ENCODE data around the gene RMND1. TPM values are rescaled to one million over a fixed set of nuclear protein-coding genes. Genes with fewer than 3 reads are reported as not detected.

Gene RMND1
- total and polyA plus RNA-seq, 12 donors, result 19.1 to 62.4 (median 26.1) TPM

DNA sequence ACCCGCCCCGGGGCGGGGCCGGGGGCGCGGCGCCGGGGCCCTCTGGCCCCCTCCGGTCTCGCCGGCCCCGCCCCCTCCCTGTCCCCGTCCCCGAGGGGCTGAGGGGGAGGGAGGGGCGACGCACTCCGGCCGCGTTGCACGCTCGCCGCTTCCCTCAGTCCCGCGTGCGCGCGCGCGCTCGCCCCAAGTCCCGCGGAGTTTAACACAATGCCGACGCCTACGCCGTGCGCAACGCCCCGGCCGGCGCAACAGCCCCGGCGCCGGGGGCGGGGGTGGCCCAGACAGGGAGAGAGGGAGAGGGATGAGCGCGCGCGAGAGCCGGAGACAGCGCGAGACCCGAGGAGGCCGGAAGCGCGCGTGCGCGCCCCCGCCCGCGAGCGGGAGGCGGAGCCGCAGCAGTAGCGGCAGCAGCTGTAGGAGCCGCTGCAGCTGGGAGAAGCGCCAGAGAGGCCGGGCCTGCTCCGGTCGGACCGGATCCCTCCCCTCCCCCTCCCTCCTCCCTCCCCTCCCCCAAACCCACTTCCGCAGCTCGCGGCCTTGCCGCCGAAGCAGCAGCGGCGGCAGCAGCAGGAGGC is 61.6 kb downstream of the RMND1 start:
- intact Hi-C loops (cut with DNase I), result no loop called here
- H3K9me3 ChIP-seq (replicated peaks in 1 of 3), result no peaks in the 10 kb centered on the region
- peak overlapping the region; percentile 95 to 100 (median 98) for H3K27ac ChIP-seq
- no peak for TF ChIP-seq CTCF (IDR thresholded peaks at IDR 0.05)
- peak; percentile 75 to 86 for TF ChIP-seq POLR2A (IDR thresholded peaks at IDR 0.05)
- peaks cover 30 to 50% of the 10 kb centered on the region in 2 donors for H3K4me1 ChIP-seq (replicated peaks in 1 of 2)
- peak; percentile 97 to 99 (median 98) for DNase-seq
- H3K4me3 ChIP-seq, result peak overlapping the region in 2 of 4 donors; percentile 76 to 91
- WGBS, 4 donors, result 0 to 1% methylated on average over 73 to 76 of the region's 79 CpGs; no CpG with 5 or more reads in 2 of the 4 donors
- no peaks in the 10 kb centered on the region for H3K36me3 ChIP-seq (replicated peaks in 1 of 2)
- H3K27me3 ChIP-seq, result no peaks in the 10 kb centered on the region

DNA sequence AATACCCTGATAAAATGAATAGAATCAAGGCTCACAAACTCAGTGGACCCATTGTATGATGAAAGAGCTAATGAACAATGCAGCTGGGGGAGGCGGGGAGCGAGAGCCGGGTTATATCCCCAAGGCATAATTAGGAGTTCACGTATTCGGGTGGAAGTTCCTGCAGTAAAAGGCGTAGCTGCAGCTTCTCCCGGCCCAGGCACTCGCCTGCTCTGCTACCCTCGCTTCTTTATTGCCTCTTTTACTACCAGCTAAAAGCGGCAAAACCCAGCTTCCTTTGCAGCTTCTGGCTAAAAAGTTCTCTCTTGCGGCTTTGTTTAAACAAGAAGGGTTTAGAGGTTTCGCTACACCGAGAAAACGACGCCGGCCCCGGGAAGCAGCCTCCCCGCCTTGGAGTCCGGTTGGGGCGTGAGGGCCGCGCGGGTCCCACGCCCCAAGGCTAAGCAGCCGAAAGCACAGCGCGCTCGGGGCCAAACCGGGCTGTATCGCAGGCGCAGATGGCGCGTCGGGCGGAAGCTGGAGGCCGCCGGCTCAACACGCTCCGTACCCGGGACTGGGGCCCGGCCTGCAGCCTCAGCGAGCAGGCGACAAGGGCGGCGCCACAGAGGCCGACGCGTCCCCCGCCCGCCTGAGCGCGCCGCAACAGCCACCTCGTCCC is 62.2 kb downstream of the RMND1 start:
- intact Hi-C loops (cut with DNase I), result no loop called here
- Histone ChIP-seq H3K27ac (peak overlapping the region; percentile 94 to 100 (median 97)), H3K4me3 (peak overlapping the region in 3 of 4 donors; percentile 60 to 91 (median 76)), H3K9me3 (replicated peaks in 1 of 3) (no peaks in the 10 kb centered on the region), H3K4me1 (replicated peaks in 1 of 2) (peaks cover 25 to 50% of the 10 kb centered on the region in 2 donors), H3K36me3 (replicated peaks in 1 of 2) (no peaks in the 10 kb centered on the region), H3K27me3 (no peaks in the 10 kb centered on the region)
- peak; percentile 48 to 87 (median 71) for DNase-seq
- 0% methylated on average over 8 to 54 of the region's 54 CpGs for WGBS, 4 donors
- TF ChIP-seq CTCF (IDR thresholded peaks at IDR 0.05) (no peak), POLR2A (IDR thresholded peaks at IDR 0.05) (peak; percentile 70 to 73)

- H3K27ac ChIP-seq, result peak overlapping the region; percentile 94 to 100 (median 97)
- peak overlapping the region in 3 of 4 donors; percentile 60 to 91 (median 76) for H3K4me3 ChIP-seq
- intact Hi-C loops (cut with DNase I), result no loop called here
- WGBS, 4 donors, result 26 to 29% (median 27%) methylated on average over 12 of the region's 12 CpGs
- peak in 1 of 7 donors; percentile 25 for DNase-seq
- no peak for TF ChIP-seq POLR2A (IDR thresholded peaks at IDR 0.05)
- no peak for TF ChIP-seq CTCF (IDR thresholded peaks at IDR 0.05)
- H3K36me3 ChIP-seq (replicated peaks in 1 of 2), result no peaks in the 10 kb centered on the region
- H3K27me3 ChIP-seq, result no peaks in the 10 kb centered on the region
- no peaks in the 10 kb centered on the region for H3K9me3 ChIP-seq (replicated peaks in 1 of 3)
- peaks cover 23 to 45% of the 10 kb centered on the region in 2 donors for H3K4me1 ChIP-seq (replicated peaks in 1 of 2)
Observed at GRCh38 chr6:151388997-151389617, 62.8 kb downstream of the RMND1 start.

DNA sequence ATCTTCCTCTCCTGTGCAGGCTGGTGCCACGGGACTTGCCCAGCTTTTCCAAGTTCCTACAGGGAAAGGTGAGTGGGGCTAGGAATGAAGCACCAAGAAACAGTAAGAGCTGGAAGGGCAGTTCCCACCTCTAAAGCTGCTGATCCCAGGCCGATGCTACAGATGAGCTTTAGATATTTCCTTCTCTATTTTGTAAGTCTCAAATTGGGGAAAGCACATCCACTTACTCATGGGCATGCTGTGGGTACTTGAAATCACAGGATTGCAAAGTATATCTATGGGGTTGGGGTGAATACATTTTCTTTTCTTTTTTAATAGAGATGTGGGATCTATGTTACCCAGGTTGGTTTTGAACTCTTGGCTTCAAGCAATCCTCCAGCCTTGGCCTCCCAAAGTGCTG is 63.7 kb downstream of the RMND1 start:
- intact Hi-C loops (cut with DNase I), result no loop called here
- Histone ChIP-seq H3K36me3 (replicated peaks in 1 of 2) (no peaks in the 10 kb centered on the region), H3K4me3 (no peak overlapping the region), H3K9me3 (replicated peaks in 1 of 3) (no peaks in the 10 kb centered on the region), H3K27me3 (no peaks in the 10 kb centered on the region), H3K4me1 (replicated peaks in 1 of 2) (peaks cover 18 to 36% of the 10 kb centered on the region in 2 donors), H3K27ac (peak overlapping the region in 1 of 5 donors; percentile 97)
- WGBS, 4 donors, result 74 to 88% (median 88%) methylated on average over 2 of the region's 2 CpGs
- DNase-seq, result no peak
- TF ChIP-seq POLR2A (IDR thresholded peaks at IDR 0.05) (no peak), CTCF (IDR thresholded peaks at IDR 0.05) (no peak)

All from adrenal gland (tissue), 12 donors.